Osteocyte (in vitro differentiated cells): Measurements from ENCODE around the gene STON2. TPM values are rescaled to one million over a fixed set of nuclear protein-coding genes. Genes with fewer than 3 reads are reported as not detected.

Experiments
- DNase-seq: peaks from one replicate; pipeline ENCODE4 v3.0.0; 2021; ENCODE audit warnings: mixed read lengths; ENCODE audit not compliant: unreplicated experiment; ENCODE audit errors: extremely low spot score
- H3K27ac Mint-ChIP-seq: one replicate; pipeline ENCODE4 v1.8.0; 2021; ENCODE audit warnings: mild to moderate bottlenecking, mixed read lengths; ENCODE audit not compliant: unreplicated experiment
- H3K27me3 Mint-ChIP-seq: one replicate; pipeline ENCODE4 v1.8.0; 2021; ENCODE audit warnings: mixed read lengths; ENCODE audit not compliant: unreplicated experiment
- H3K36me3 Mint-ChIP-seq: one replicate; pipeline ENCODE4 v1.8.0; 2021; ENCODE audit warnings: mixed read lengths; ENCODE audit not compliant: unreplicated experiment
- H3K4me1 Mint-ChIP-seq: one replicate; pipeline ENCODE4 v1.8.0; 2021; ENCODE audit warnings: mixed read lengths; ENCODE audit not compliant: unreplicated experiment
- H3K4me3 Mint-ChIP-seq: one replicate; pipeline ENCODE4 v1.8.0; 2021; ENCODE audit warnings: mild to moderate bottlenecking, moderate library complexity, mixed read lengths; ENCODE audit not compliant: unreplicated experiment
- H3K9me3 Mint-ChIP-seq: one replicate; pipeline ENCODE4 v1.8.0; 2021; ENCODE audit warnings: mixed read lengths; ENCODE audit not compliant: unreplicated experiment
- CTCF ChIP-seq: fragments of 200-600 bp; sonication (generic); IDR thresholded peaks from 2 replicates; pipeline ENCODE4 v1.5.0; 2021; ENCODE audit warnings: antibody characterized with exemption, mild to moderate bottlenecking, moderate library complexity
- long read RNA-seq: library from polyadenylated mRNA; unstranded; transcript quantifications from one replicate; pipeline ENCODE4 v2.0.0, GENCODE V29; 2021
- total RNA-seq: library from RNA; stranded (reverse); gene quantifications from 2 replicates; pipeline ENCODE4 v1.2.1, GENCODE V29; 2021

The STON2 gene
- not detected in 2 replicates for total RNA-seq
- long read RNA-seq, result 0 reads

GRCh38 chr14:81400202-81400678 is at the start of gene STON2:
Gene STON2 (minus strand): TSS chr14:81400324. CDS start chr14:81398382, 1,942 bp downstream.
- TF ChIP-seq CTCF, result no peak
- Mint-ChIP-seq H3K27me3 (no peaks in the 10 kb centered on the region), H3K9me3 (peaks cover 5% of the 10 kb centered on the region), H3K4me3 (no peak within 1 kb of the TSS), H3K27ac (no peak within 1 kb of the TSS), H3K36me3 (no peaks in the 10 kb centered on the region), H3K4me1 (no peaks in the 10 kb centered on the region)
- no peak for DNase-seq

- Mint-ChIP-seq H3K9me3 (no peaks in the 10 kb centered on the region), H3K27ac (no peak overlapping the region), H3K4me3 (no peak overlapping the region), H3K36me3 (no peaks in the 10 kb centered on the region), H3K4me1 (peaks cover 4% of the 10 kb centered on the region), H3K27me3 (peaks cover 34% of the 10 kb centered on the region)
- TF ChIP-seq CTCF, result no peak
- DNase-seq, result no peak
Observed at GRCh38 chr14:81449576-81449975, 49.5 kb upstream of the STON2 start.

GRCh38 chr14:81449114-81449513 is 49.0 kb upstream of the STON2 start:
- peaks cover 32% of the 10 kb centered on the region for H3K27me3 Mint-ChIP-seq
- TF ChIP-seq CTCF, result no peak
- no peak for DNase-seq
- no peaks in the 10 kb centered on the region for H3K36me3 Mint-ChIP-seq
- no peak overlapping the region for H3K4me3 Mint-ChIP-seq
- peaks cover 3% of the 10 kb centered on the region for H3K9me3 Mint-ChIP-seq
- H3K4me1 Mint-ChIP-seq, result peaks cover 4% of the 10 kb centered on the region
- H3K27ac Mint-ChIP-seq, result no peak overlapping the region

GRCh38 chr14:81447021-81447764 is 47.1 kb upstream of the STON2 start:
- Mint-ChIP-seq H3K27ac (no peak overlapping the region), H3K9me3 (peaks cover 6% of the 10 kb centered on the region), H3K36me3 (no peaks in the 10 kb centered on the region), H3K4me3 (no peak overlapping the region), H3K4me1 (no peaks in the 10 kb centered on the region), H3K27me3 (peaks cover 43% of the 10 kb centered on the region)
- TF ChIP-seq CTCF, result no peak
- DNase-seq, result no peak

- no peak for TF ChIP-seq CTCF
- no peak overlapping the region for H3K4me3 Mint-ChIP-seq
- H3K27ac Mint-ChIP-seq, result no peak overlapping the region
- no peaks in the 10 kb centered on the region for H3K4me1 Mint-ChIP-seq
- H3K36me3 Mint-ChIP-seq, result no peaks in the 10 kb centered on the region
- no peak for DNase-seq
- peaks cover 49% of the 10 kb centered on the region for H3K27me3 Mint-ChIP-seq
- peaks cover 6% of the 10 kb centered on the region for H3K9me3 Mint-ChIP-seq
Observed at GRCh38 chr14:81446279-81447007, 46.3 kb upstream of the STON2 start.
